Caco-2 (cell line): ENCODE results near the gene SLC37A1. TPM values are rescaled to one million over a fixed set of nuclear protein-coding genes. Genes with fewer than 3 reads are reported as not detected.

Experiments used
- BruUV-seq: library from RNA; stranded (reverse); fragments of 400-500 nt; replicated peaks from 2 replicates; lab custom pipeline; 2021; lab: Mats Ljungman, UMichigan
- CTCF ChIA-PET: fragments of 300-600 bp; sonication (Branson Sonifier 250); formaldehyde crosslinking; loops from one replicate; lab custom pipeline; 2022; ENCODE audit warnings: antibody characterized with exemption; lab: Charles Lee
- POLR2A ChIA-PET: fragments of 300-600 bp; sonication (Branson Sonifier 250); formaldehyde crosslinking; loops from one replicate; lab custom pipeline; 2022; ENCODE audit warnings: antibody characterized with exemption; lab: Charles Lee
- DNase-seq, 2 experiments: peaks; one replicate each; pipeline versions ENCODE4 v3.0.0 to v3.0.0-alpha.2; 2020 to 2022
- H3K27me3 ChIP-seq: replicated peaks from 2 replicates; pipeline ENCODE4 v1.6.0; 2011; ENCODE audit warnings: low read length; ENCODE audit not compliant: control insufficient read depth, insufficient read depth
- H3K36me3 ChIP-seq: 2 replicates; pipeline ENCODE4 v1.5.1; 2011; ENCODE audit warnings: low read length; ENCODE audit not compliant: control insufficient read depth, insufficient read depth
- H3K4me1 ChIP-seq: fragments of 250-450 bp; sonication (Bioruptor Pico); 2 replicates; pipeline ENCODE4 v1.5.1; 2020; ENCODE audit warnings: mild to moderate bottlenecking
- H3K4me3 ChIP-seq: 2 replicates; pipeline ENCODE4 v1.5.1; 2011; ENCODE audit warnings: low read depth, mild to moderate bottlenecking, control low read depth, low read length
- H3K9me3 ChIP-seq: fragments of 250-450 bp; sonication (Bioruptor Pico); 2 replicates; pipeline ENCODE4 v1.5.1; 2020; ENCODE audit warnings: mild to moderate bottlenecking, moderate library complexity
- H3K27ac Mint-ChIP-seq: one replicate; pipeline ENCODE4 v1.8.0; 2022; ENCODE audit warnings: mixed read lengths; ENCODE audit not compliant: unreplicated experiment
- H3K27me3 Mint-ChIP-seq: one replicate; pipeline ENCODE4 v1.8.0; 2022; ENCODE audit warnings: mixed read lengths; ENCODE audit not compliant: insufficient read depth, unreplicated experiment
- H3K36me3 Mint-ChIP-seq: one replicate; pipeline ENCODE4 v1.8.0; 2022; ENCODE audit warnings: mild to moderate bottlenecking, mixed read lengths; ENCODE audit not compliant: insufficient read depth, unreplicated experiment
- H3K4me1 Mint-ChIP-seq: one replicate; pipeline ENCODE4 v1.8.0; 2022; ENCODE audit warnings: low read depth, mixed read lengths; ENCODE audit not compliant: unreplicated experiment
- H3K4me3 Mint-ChIP-seq: one replicate; pipeline ENCODE4 v1.8.0; 2022; ENCODE audit warnings: mild to moderate bottlenecking, moderate library complexity, mixed read lengths; ENCODE audit not compliant: unreplicated experiment
- H3K9me3 Mint-ChIP-seq: one replicate; pipeline ENCODE4 v1.8.0; 2022; ENCODE audit warnings: mixed read lengths; ENCODE audit not compliant: unreplicated experiment
- intact Hi-C: fragments of 100-400 bp; cut with micrococcal nuclease; formaldehyde crosslinking; loops from one replicate; pipeline ENCODE4 v1.10.0; 2022; ENCODE audit not compliant: unreplicated experiment
- total RNA-seq: library from RNA; stranded (reverse); gene quantifications from 2 replicates; pipeline ENCODE4 v1.2.3, GENCODE V29; 2022
- TF ChIP-seq, protein P1 (sequence below), 2 experiments: fragments of 200-600 bp in 1 of 2; IDR thresholded peaks; 1 replicate in 1 of 2; 2 replicates in 1 of 2; pipeline versions ENCODE4 v1.5.1 to v1.8.0; 2011 to 2022; ENCODE audit warnings: antibody characterized with exemption in 1 of 2, control low read depth in 1 of 2, inconsistent platforms in 1 of 2, low read depth in 1 of 2, low read length in 1 of 2, mild to moderate bottlenecking in 1 of 2, moderate library complexity in 1 of 2; ENCODE audit not compliant: insufficient read depth in 1 of 2, severe bottlenecking in 1 of 2, unreplicated experiment in 1 of 2

The SLC37A1 gene
- total RNA-seq, 1 experiment from 2014 or later = 9.8 TPM

DNA sequence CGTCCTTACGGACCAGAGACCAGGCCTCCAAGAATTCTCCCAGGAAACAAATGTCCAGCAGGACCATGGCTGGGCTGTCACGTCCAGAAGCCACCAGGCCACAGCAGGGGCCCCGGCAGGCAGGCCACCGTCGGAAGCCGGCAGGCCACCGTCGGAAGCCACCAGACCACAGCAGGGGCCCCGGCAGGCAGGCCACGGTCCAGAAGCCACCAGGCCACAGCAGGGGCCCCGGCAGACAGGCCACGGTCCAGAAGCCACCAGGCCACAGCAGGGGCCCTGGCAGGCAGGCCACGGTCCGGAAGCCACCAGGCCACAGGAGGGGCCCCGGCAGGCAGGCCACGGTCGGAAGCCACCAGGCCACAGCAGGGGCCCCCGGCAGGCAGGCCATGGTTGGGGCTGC, 72.8 kb downstream of the SLC37A1 start:
- no peaks in the 10 kb centered on the region for H3K36me3 Mint-ChIP-seq
- intact Hi-C loops = no loop called here
- peaks cover 7% of the 10 kb centered on the region for H3K4me1 Mint-ChIP-seq
- no TSS peak for BruUV-seq
- H3K4me3 Mint-ChIP-seq = no peak overlapping the region
- no peaks in the 10 kb centered on the region for H3K9me3 Mint-ChIP-seq
- no peaks in the 10 kb centered on the region for H3K36me3 ChIP-seq
- POLR2A ChIA-PET = no interaction called here
- no peak overlapping the region for H3K27ac Mint-ChIP-seq
- CTCF ChIA-PET = no interaction called here
- no peaks in the 10 kb centered on the region for H3K27me3 Mint-ChIP-seq
- no peaks in the 10 kb centered on the region; the same call in 1 of the 2 replicates for H3K4me1 ChIP-seq
- H3K27me3 ChIP-seq = no peaks in the 10 kb centered on the region
- no peak for DNase-seq
- no peaks in the 10 kb centered on the region for H3K9me3 ChIP-seq
- no peak overlapping the region for H3K4me3 ChIP-seq
- TF ChIP-seq, protein P1, sequence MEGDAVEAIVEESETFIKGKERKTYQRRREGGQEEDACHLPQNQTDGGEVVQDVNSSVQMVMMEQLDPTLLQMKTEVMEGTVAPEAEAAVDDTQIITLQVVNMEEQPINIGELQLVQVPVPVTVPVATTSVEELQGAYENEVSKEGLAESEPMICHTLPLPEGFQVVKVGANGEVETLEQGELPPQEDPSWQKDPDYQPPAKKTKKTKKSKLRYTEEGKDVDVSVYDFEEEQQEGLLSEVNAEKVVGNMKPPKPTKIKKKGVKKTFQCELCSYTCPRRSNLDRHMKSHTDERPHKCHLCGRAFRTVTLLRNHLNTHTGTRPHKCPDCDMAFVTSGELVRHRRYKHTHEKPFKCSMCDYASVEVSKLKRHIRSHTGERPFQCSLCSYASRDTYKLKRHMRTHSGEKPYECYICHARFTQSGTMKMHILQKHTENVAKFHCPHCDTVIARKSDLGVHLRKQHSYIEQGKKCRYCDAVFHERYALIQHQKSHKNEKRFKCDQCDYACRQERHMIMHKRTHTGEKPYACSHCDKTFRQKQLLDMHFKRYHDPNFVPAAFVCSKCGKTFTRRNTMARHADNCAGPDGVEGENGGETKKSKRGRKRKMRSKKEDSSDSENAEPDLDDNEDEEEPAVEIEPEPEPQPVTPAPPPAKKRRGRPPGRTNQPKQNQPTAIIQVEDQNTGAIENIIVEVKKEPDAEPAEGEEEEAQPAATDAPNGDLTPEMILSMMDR (IDR thresholded peaks at IDR 0.05; ENCODE audit: insufficient read depth in 1 of 2, low read depth in 1 of 2, low read length in 1 of 2, severe bottlenecking in 1 of 2, unreplicated experiment in 1 of 2) = no peak

DNA sequence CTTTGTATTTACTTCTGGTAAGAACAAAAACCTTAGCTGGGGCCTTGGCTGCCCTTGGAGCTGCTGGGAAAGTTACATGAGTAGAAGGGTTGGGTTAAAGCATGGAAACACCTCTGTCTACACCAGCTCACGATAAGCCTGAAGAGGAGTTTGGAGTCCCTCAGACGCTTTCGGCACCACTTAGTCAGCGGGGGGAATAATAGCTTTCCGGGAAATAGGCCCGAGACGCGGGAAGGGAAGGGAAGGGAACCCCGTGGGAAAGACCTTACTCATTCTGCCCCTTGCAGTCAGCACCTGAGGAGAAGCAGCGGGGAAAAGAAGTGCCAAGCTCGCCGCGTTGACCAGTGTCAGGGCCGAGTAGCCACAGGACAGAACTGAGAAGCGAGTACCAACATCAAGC, 73.4 kb downstream of the SLC37A1 start:
- CTCF ChIA-PET = no interaction called here
- Mint-ChIP-seq H3K27ac (no peak overlapping the region), H3K9me3 (no peaks in the 10 kb centered on the region)

GRCh38 chr21:42590431-42591131, 76.9 kb downstream of the SLC37A1 start:
- H3K27me3 ChIP-seq = no peaks in the 10 kb centered on the region
- peaks cover 5% of the 10 kb centered on the region for H3K4me1 ChIP-seq
- H3K4me1 Mint-ChIP-seq = no peaks in the 10 kb centered on the region
- H3K36me3 ChIP-seq = no peaks in the 10 kb centered on the region
- no TSS peak for BruUV-seq
- ChIA-PET CTCF (no interaction called here), POLR2A (no interaction called here)
- H3K36me3 Mint-ChIP-seq = no peaks in the 10 kb centered on the region
- intact Hi-C loops = loop anchor here (5.0 kb wide), 1 partner anchor 242 kb away; no protein-coding TSS in a partner anchor
- no peak overlapping the region for H3K27ac Mint-ChIP-seq
- H3K9me3 ChIP-seq = no peaks in the 10 kb centered on the region
- no peaks in the 10 kb centered on the region for H3K27me3 Mint-ChIP-seq
- TF ChIP-seq, protein P1 (IDR thresholded peaks at IDR 0.05; ENCODE audit: insufficient read depth in 1 of 2, low read depth in 1 of 2, low read length in 1 of 2, severe bottlenecking in 1 of 2, unreplicated experiment in 1 of 2) = no peak
- no peaks in the 10 kb centered on the region for H3K9me3 Mint-ChIP-seq
- no peak overlapping the region for H3K4me3 Mint-ChIP-seq
- no peak for DNase-seq
- no peak overlapping the region for H3K4me3 ChIP-seq

More for the DNA sequence above, 73.4 kb downstream of the SLC37A1 start:
- TF ChIP-seq, protein P1 (IDR thresholded peaks at IDR 0.05; ENCODE audit: insufficient read depth in 1 of 2, low read depth in 1 of 2, low read length in 1 of 2, severe bottlenecking in 1 of 2, unreplicated experiment in 1 of 2) = no peak
- no peaks in the 10 kb centered on the region for H3K36me3 Mint-ChIP-seq
- no peak for DNase-seq
- no peaks in the 10 kb centered on the region for H3K27me3 ChIP-seq
- peaks cover 7% of the 10 kb centered on the region for H3K4me1 Mint-ChIP-seq
- no peak overlapping the region for H3K4me3 ChIP-seq
- H3K36me3 ChIP-seq = no peaks in the 10 kb centered on the region
- H3K27me3 Mint-ChIP-seq = no peaks in the 10 kb centered on the region
- intact Hi-C loops = no loop called here
- no peaks in the 10 kb centered on the region for H3K9me3 ChIP-seq
- POLR2A ChIA-PET = no interaction called here
- no peaks in the 10 kb centered on the region; the same call in 1 of the 2 replicates for H3K4me1 ChIP-seq
- H3K4me3 Mint-ChIP-seq = no peak overlapping the region
- no TSS peak for BruUV-seq
